HEK293 (cell line): ENCODE data around the gene MAML3.

ENCODE experiments used
- CTCF ChIP-seq: fragments of 450-650 bp; formaldehyde crosslinking; IDR thresholded peaks from 2 replicates; pipeline ENCODE4 v1.5.1; 2016; ENCODE audit warnings: missing biosample characterization, missing genetic modification characterization
- YY1 ChIP-seq: fragments of 450-650 bp; formaldehyde crosslinking; IDR thresholded peaks from 2 replicates; pipeline ENCODE4 v1.5.1; 2018; ENCODE audit warnings: missing biosample characterization, missing genetic modification characterization
- ZBTB26 ChIP-seq: fragments of 450-650 bp; formaldehyde crosslinking; optimal IDR thresholded peaks from 2 replicates; pipeline ENCODE3; 2016; ENCODE audit warnings: missing biosample characterization, mild to moderate bottlenecking, missing genetic modification characterization
- ZNF175 ChIP-seq: fragments of 450-650 bp; formaldehyde crosslinking; IDR thresholded peaks from 2 replicates; pipeline ENCODE4 v1.5.1; 2016; ENCODE audit warnings: missing biosample characterization, missing genetic modification characterization
- ZNF211 ChIP-seq: fragments of 450-650 bp; formaldehyde crosslinking; IDR thresholded peaks from 2 replicates; pipeline ENCODE4 v1.5.1; 2016; ENCODE audit warnings: low read depth, missing biosample characterization, missing genetic modification characterization
- ZNF24 ChIP-seq: fragments of 450-650 bp; formaldehyde crosslinking; IDR thresholded peaks from 2 replicates; pipeline ENCODE4 v1.5.1; 2016; ENCODE audit warnings: missing biosample characterization, missing genetic modification characterization

GRCh38 chr4:140012688-140013486 is 141.1 kb downstream of the MAML3 start:
- TF ChIP-seq CTCF (tag by site-specific recombination) (peak; percentile 47), ZNF24 (tag by site-specific recombination) (no peak), ZNF211 (tag by site-specific recombination) (no peak), ZBTB26 (tag by site-specific recombination) (no peak), ZNF175 (tag by site-specific recombination) (no peak), YY1 (tag by site-specific recombination) (no peak)
